ENCODE data around the gene TSC22D3. TPM values are rescaled to one million over a fixed set of nuclear protein-coding genes. Genes with fewer than 3 reads are reported as not detected.

TSC22D3 gene
- total RNA-seq, 1 donor from 2014 or later = 46.2 TPM

Other genes starting within 250 kb of the TSC22D3 start
- gene PRPS1, start 147.3 kb downstream of the TSC22D3 start, total RNA-seq = 14.6 TPM
- gene NCBP2L, start 1.9 kb upstream of the TSC22D3 start, total RNA-seq = not detected
- 17.8 TPM for gene MID2, start 50.1 kb upstream of the TSC22D3 start, total RNA-seq
- not detected for gene TEX13B, start 206.6 kb upstream of the TSC22D3 start, total RNA-seq